GM12801 (cell line): ENCODE measurements around the gene ANKRA2.

ENCODE experiments used
- TF ChIP-seq, protein P1 (sequence below): IDR thresholded peaks from one replicate; pipeline ENCODE4 v1.5.1; 2011; ENCODE audit warnings: control low read depth; ENCODE audit not compliant: insufficient read length; ENCODE audit errors: extremely low read depth

Gene ANKRA2

DNA sequence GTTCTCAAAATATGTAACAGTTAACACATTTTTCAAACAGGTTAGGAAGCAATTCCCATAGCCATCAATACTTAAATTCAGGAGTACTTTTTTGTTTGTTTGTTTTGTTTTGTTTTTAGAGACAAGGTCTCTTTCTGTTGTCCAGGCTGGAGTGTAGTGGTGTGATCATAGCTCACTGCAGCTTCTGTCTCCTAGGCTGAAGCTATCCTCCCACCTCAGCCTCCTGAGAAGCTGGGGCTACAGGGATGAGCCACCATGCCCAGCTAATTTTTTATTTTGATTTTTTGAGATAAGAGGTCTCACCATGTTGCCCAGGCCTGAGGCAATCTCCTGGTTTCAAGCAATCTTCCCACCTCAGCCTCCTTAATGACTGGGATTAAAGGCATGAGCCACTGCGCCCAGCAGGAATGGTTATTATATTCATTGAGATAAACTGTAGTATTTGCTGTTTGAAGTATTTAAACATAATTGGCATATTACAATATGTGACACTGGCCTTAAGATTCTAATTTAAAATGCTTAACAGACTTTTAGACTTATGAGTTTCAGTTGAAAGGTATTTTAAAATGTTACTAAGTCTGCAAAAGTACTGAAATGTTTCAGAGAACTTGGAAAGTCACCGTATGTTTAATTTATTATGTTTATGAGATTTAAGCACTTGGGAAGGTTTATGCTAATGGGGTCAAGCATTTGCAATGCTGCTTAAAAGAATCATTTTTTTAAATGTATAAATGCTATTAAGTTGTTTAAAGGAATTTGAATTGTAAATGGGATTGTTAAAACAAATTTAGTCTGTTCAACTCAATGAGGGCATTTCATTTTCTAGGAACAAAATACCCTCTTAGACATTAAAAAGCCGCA is 17.1 kb upstream of the ANKRA2 start:
- TF ChIP-seq, protein P1, sequence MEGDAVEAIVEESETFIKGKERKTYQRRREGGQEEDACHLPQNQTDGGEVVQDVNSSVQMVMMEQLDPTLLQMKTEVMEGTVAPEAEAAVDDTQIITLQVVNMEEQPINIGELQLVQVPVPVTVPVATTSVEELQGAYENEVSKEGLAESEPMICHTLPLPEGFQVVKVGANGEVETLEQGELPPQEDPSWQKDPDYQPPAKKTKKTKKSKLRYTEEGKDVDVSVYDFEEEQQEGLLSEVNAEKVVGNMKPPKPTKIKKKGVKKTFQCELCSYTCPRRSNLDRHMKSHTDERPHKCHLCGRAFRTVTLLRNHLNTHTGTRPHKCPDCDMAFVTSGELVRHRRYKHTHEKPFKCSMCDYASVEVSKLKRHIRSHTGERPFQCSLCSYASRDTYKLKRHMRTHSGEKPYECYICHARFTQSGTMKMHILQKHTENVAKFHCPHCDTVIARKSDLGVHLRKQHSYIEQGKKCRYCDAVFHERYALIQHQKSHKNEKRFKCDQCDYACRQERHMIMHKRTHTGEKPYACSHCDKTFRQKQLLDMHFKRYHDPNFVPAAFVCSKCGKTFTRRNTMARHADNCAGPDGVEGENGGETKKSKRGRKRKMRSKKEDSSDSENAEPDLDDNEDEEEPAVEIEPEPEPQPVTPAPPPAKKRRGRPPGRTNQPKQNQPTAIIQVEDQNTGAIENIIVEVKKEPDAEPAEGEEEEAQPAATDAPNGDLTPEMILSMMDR, result no peak

DNA sequence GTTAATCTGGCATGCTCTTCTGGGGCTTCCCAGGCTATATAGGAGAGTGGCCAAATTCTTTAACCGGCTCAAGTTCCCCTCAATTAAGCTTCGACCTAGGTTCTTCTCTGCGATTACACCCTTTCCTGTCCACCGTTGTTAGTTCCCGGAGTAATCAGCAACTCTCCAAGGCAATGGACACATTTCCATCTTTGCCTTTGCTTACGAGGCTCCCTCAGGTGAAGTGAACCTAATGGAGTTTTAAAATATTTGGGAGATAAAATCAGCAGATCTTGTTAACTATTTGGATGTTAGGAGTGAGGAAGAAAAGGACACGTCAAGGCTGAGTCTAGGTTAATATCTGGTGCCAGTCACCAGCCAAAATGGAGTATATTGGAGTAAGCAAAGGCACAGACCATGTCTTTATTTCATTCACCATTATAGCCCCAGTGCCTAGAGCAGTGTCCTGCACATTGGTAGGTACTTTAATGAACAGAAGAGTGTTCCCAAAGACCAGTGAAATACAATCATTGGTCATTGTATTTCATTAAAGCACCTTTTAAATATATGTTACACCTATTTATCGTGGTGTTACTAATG is 619 bp upstream of the ANKRA2 start:
- TF ChIP-seq, protein P1, result no peak

DNA sequence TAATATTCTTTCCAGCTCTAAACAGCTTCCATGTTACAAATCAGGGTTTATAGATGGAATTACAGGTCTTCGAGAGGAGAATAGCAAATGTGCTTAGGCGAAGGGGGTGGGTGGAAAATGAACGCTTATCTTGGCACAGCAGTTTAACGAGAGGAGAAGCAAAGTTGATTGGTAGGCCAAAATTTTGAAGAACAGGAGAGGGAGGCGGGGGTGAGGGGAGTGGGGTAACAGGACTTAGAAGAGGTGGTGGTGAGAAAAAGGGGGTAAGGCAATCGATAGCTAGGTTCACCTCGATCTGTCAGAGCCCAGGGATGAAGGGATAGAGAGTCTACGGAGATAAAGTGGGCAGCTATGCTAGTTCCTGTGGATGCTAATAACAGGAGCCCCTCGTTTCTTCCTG is 764 bp downstream of the ANKRA2 start:
- TF ChIP-seq, protein P1, result no peak

DNA sequence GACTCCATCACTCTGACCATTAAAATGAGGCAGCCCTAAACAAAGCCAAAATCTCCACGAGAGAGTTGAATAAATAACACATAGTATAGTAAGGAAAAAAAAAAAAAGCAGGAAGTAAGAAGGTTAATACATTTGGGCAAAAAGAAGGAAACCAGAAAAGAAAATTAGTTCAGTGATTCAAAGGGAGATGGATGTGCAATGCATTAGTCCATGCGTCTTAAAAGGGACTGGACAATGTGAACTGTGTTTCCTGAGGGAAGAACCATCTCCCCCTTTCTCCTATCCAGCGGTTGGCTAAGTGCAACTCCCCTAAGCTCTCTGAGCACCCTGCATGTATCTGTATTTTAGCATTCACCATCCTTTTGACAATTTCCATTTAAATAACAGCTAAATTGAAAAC is 1.4 kb downstream of the ANKRA2 start:
- TF ChIP-seq, protein P1, result no peak

DNA sequence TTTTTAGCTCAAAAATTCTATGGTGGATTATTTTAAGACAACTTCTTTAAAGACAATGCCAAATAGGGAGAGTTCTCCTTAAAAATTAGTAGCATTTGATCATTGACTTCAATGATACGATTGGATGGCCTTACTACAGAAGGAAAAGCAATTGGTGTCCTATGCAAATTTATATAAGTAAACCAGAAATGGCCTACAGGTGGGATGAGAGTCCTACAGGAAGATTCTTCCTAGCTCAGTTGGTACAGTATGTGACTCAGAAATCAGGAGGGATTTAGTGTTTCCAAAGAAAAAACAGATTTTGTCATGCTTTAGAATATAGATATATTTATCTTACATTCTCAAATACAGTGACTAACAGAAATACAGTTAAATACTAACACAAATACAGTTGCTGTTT is 6.5 kb downstream of the ANKRA2 start:
- TF ChIP-seq, protein P1, result no peak

DNA sequence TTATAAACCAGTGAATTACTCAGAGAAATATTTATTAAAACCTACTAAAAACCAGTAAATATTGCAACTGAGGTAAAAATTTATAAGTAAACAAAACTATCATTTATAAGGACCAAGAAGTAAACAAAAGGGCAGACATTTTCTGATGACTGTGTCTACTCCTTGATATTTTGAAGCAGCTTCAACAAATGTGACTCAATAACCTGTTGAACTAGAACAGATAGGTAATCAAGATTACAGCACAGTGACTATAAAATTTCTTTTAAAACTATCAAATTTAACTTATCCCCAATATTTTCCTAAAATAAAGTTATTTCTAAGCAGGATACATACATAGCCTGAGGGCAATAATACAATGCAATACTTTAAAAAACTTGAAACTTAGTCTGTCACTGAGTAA is 12.8 kb downstream of the ANKRA2 start:
- TF ChIP-seq, protein P1, result no peak

DNA sequence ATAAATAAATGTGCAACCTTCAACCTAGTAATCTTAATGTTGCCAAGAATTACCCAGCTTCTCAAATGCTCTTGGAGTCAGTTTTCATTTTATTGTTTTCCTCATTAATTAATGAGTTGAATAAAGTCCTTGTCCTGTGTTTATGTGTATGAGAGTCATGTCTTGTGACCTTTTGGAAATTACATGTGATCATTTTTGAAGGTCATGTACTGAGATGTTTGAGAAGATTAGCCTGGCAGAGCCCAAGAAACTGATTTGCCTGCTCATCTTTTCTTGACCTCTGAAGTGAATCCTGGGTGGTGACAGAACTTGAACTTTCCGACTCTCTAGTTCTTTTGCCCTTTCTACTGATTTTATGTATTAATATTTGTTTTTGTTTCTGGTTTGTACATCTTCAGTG is 15.4 kb downstream of the ANKRA2 start:
- TF ChIP-seq, protein P1, result no peak
